H9 (cell line): Measurements from ENCODE around the gene DTX2. TPM values are rescaled to one million over a fixed set of nuclear protein-coding genes. Genes with fewer than 3 reads are reported as not detected.
"Not testable (repeated sequence)": the region's sequence is repeated elsewhere in the genome, so short reads cannot be mapped to it uniquely, and the experiment has no call there.

Experiments used
- DNase-seq: peaks from one replicate; pipeline ENCODE4 v3.0.0-alpha.2; 2017
- H2AFZ ChIP-seq: one replicate; pipeline ENCODE4 v1.6.1; 2013; ENCODE audit warnings: mild to moderate bottlenecking, low read length, control low read depth, moderate library complexity
- H2AK5ac ChIP-seq: 2 replicates; pipeline ENCODE4 v1.6.1; 2013; ENCODE audit warnings: low read length, control low read depth, mixed read lengths; ENCODE audit not compliant: insufficient read length
- H2BK120ac ChIP-seq: one replicate; pipeline ENCODE4 v1.6.1; 2013; ENCODE audit warnings: low read depth, mild to moderate bottlenecking, low read length, control low read depth, inconsistent platforms; ENCODE audit not compliant: poor library complexity, severe bottlenecking
- H2BK12ac ChIP-seq: 2 replicates; pipeline ENCODE4 v1.6.1; 2013; ENCODE audit warnings: low read length, control low read depth, mixed read lengths, low read depth; ENCODE audit not compliant: insufficient read length
- H2BK15ac ChIP-seq: 2 replicates; pipeline ENCODE4 v1.6.1; 2013; ENCODE audit warnings: low read depth, low read length, control low read depth
- H2BK20ac ChIP-seq: one replicate; pipeline ENCODE4 v1.6.1; 2013; ENCODE audit warnings: low read depth, mild to moderate bottlenecking, low read length, control low read depth, inconsistent platforms; ENCODE audit not compliant: poor library complexity, severe bottlenecking
- H2BK5ac ChIP-seq: 2 replicates; pipeline ENCODE4 v1.6.1; 2013; ENCODE audit warnings: low read length, control low read depth, mixed read lengths; ENCODE audit not compliant: insufficient read length
- H3K14ac ChIP-seq: 2 replicates; pipeline ENCODE4 v1.6.1; 2013; ENCODE audit warnings: low read length, control low read depth; ENCODE audit not compliant: insufficient read depth
- H3K18ac ChIP-seq: 2 replicates; pipeline ENCODE4 v1.6.1; 2013; ENCODE audit warnings: low read depth, mild to moderate bottlenecking, mixed read lengths, low read length, control low read depth; ENCODE audit not compliant: insufficient read length
- H3K23ac ChIP-seq: 2 replicates; pipeline ENCODE4 v1.6.1; 2013; ENCODE audit warnings: low read length, control low read depth, mixed read lengths, low read depth; ENCODE audit not compliant: insufficient read length
- H3K23me2 ChIP-seq: 2 replicates; pipeline ENCODE4 v1.6.1; 2013; ENCODE audit warnings: low read depth, mild to moderate bottlenecking, mixed read lengths, low read length, control low read depth; ENCODE audit not compliant: insufficient read length, poor library complexity, severe bottlenecking
- H3K27ac ChIP-seq: 2 replicates; pipeline ENCODE4 v1.5.1; 2013; ENCODE audit warnings: low read length, control low read depth, mixed read lengths, low read depth; ENCODE audit not compliant: insufficient read length
- H3K27me3 ChIP-seq: 2 replicates; pipeline ENCODE4 v1.6.1; 2013; ENCODE audit warnings: low read length, control low read depth, inconsistent platforms; ENCODE audit not compliant: insufficient read depth
- H3K4ac ChIP-seq: 2 replicates; pipeline ENCODE4 v1.6.1; 2013; ENCODE audit warnings: low read depth, mild to moderate bottlenecking, control low read depth, inconsistent platforms, low read length, moderate library complexity
- H3K4me1 ChIP-seq: 2 replicates; pipeline ENCODE4 v1.6.1; 2013; ENCODE audit warnings: low read length, control low read depth, inconsistent platforms; ENCODE audit not compliant: insufficient read depth
- H3K4me2 ChIP-seq: 2 replicates; pipeline ENCODE4 v1.6.1; 2013; ENCODE audit warnings: low read length, control low read depth, mixed read lengths; ENCODE audit not compliant: insufficient read length, insufficient read depth
- H3K56ac ChIP-seq: 2 replicates; pipeline ENCODE4 v1.6.1; 2013; ENCODE audit warnings: low read depth, mild to moderate bottlenecking, mixed read lengths, low read length, control low read depth; ENCODE audit not compliant: insufficient read length
- H3K79me1 ChIP-seq: 2 replicates; pipeline ENCODE4 v1.6.1; 2013; ENCODE audit warnings: low read depth, mild to moderate bottlenecking, moderate library complexity, low read length, control low read depth, inconsistent platforms; ENCODE audit not compliant: insufficient read depth, poor library complexity, severe bottlenecking
- H3K79me2 ChIP-seq: 2 replicates; pipeline ENCODE4 v1.6.1; 2013; ENCODE audit warnings: low read length, control low read depth, inconsistent platforms; ENCODE audit not compliant: insufficient read depth
- H3K9ac ChIP-seq: 2 replicates; pipeline ENCODE4 v1.6.1; 2013; ENCODE audit warnings: low read length, control low read depth, mixed read lengths; ENCODE audit not compliant: insufficient read length; ENCODE audit errors: extremely low read depth
- H3K9me3 ChIP-seq: one replicate; pipeline ENCODE4 v1.6.1; 2013; ENCODE audit warnings: low read depth, low read length, inconsistent platforms; ENCODE audit not compliant: control insufficient read depth
- H3T11ph ChIP-seq: one replicate; pipeline ENCODE4 v1.6.1; 2013; ENCODE audit warnings: mild to moderate bottlenecking, low read length, control low read depth, inconsistent platforms
- H4K20me1 ChIP-seq: one replicate; pipeline ENCODE4 v1.6.1; 2013; ENCODE audit not compliant: control insufficient read depth, insufficient read length, insufficient read depth
- H4K5ac ChIP-seq: 2 replicates; pipeline ENCODE4 v1.6.1; 2013; ENCODE audit warnings: low read depth, mild to moderate bottlenecking, mixed read lengths, low read length, control low read depth; ENCODE audit not compliant: insufficient read length
- H4K8ac ChIP-seq: replicated peaks from 2 replicates; pipeline ENCODE4 v1.6.1; 2013; ENCODE audit warnings: low read length, control low read depth, mixed read lengths, low read depth; ENCODE audit not compliant: insufficient read length
- H4K91ac ChIP-seq: 2 replicates; pipeline ENCODE4 v1.6.1; 2013; ENCODE audit warnings: low read depth, mild to moderate bottlenecking, moderate library complexity, mixed read lengths, low read length, control low read depth; ENCODE audit not compliant: insufficient read length
- H3K27ac Mint-ChIP-seq, 3 experiments: 2 replicates in 2 of 3; 3 replicates in 1 of 3; pipeline ENCODE4 v1.8.0; 2020 to 2021; ENCODE audit warnings: mixed read lengths in 3 of 3, mild to moderate bottlenecking in 1 of 3, moderate library complexity in 1 of 3
- H3K27me3 Mint-ChIP-seq: 2 replicates; pipeline ENCODE4 v1.8.0; 2021; ENCODE audit warnings: low read depth, mild to moderate bottlenecking, moderate library complexity, mixed read lengths
- H3K36me3 Mint-ChIP-seq, 3 experiments: 2 replicates in 2 of 3; 3 replicates in 1 of 3; pipeline ENCODE4 v1.8.0; 2020 to 2021; ENCODE audit warnings: low read depth in 3 of 3, mixed read lengths in 3 of 3; ENCODE audit not compliant: insufficient read depth in 1 of 3
- H3K4me1 Mint-ChIP-seq, 2 experiments: 2 replicates each; pipeline ENCODE4 v1.8.0; 2020; ENCODE audit warnings: mixed read lengths in 2 of 2
- H3K4me3 Mint-ChIP-seq, 2 experiments: 2 replicates in 1 of 2; 3 replicates in 1 of 2; pipeline ENCODE4 v1.8.0; 2020 to 2021; ENCODE audit warnings: mild to moderate bottlenecking in 2 of 2, mixed read lengths in 2 of 2, moderate library complexity in 1 of 2
- H3K9me3 Mint-ChIP-seq, 2 experiments: 2 replicates in 1 of 2; 3 replicates in 1 of 2; pipeline ENCODE4 v1.8.0; 2020; ENCODE audit warnings: mild to moderate bottlenecking in 2 of 2, mixed read lengths in 2 of 2, moderate library complexity in 1 of 2
- CTCF ChIP-seq: fragments of 200-600 bp; sonication (generic); conservative IDR thresholded peaks from 3 replicates; pipeline ENCODE4 v1.8.0; 2021; ENCODE audit warnings: antibody characterized with exemption, mild to moderate bottlenecking
- WGBS: extraction: QIAGEN DNeasy Blood & Tissue Kit; methylation state at CpG from one replicate; pipeline ENCODE4 v1.1.7; 2013; ENCODE audit warnings: missing lambda C conversion rate, low lambda C conversion rate, mixed read lengths; ENCODE audit not compliant: insufficient read length; ENCODE audit errors: extremely low coverage; 5-methylcytosine and 5-hydroxymethylcytosine counted together
- total RNA-seq: library from RNA; stranded (reverse); gene quantifications from 2 replicates; pipeline ENCODE4 v1.2.1, GENCODE V29; 2021

Gene DTX2
- total RNA-seq, 1 experiment from 2014 or later, result 48.8 TPM

- Histone ChIP-seq H3T11ph (no peak within 1 kb of the TSS), H3K9ac (no peak within 1 kb of the TSS), H3K23ac (no peak within 1 kb of the TSS), H3K79me1 (no peaks in the 10 kb centered on the region), H4K5ac (no peak within 1 kb of the TSS), H3K27me3 (no peaks in the 10 kb centered on the region), H2BK15ac (no peak within 1 kb of the TSS), H4K8ac (no peak within 1 kb of the TSS), H3K23me2 (no peaks in the 10 kb centered on the region), H3K4ac (no peak within 1 kb of the TSS), H2BK20ac (no peak within 1 kb of the TSS), H3K18ac (no peak within 1 kb of the TSS), H3K56ac (no peak within 1 kb of the TSS), H2BK12ac (no peak within 1 kb of the TSS), H3K9me3 (no peaks in the 10 kb centered on the region), H3K4me2 (no peak within 1 kb of the TSS), H2BK5ac (no peak within 1 kb of the TSS), H2AK5ac (no peak within 1 kb of the TSS), H4K20me1 (no peaks in the 10 kb centered on the region), H2AFZ (no peak within 1 kb of the TSS), H3K14ac (peak within 1 kb of the TSS; percentile 58; the same call in 1 of the 2 replicates), H2BK120ac (no peak within 1 kb of the TSS), H3K79me2 (no peaks in the 10 kb centered on the region), H3K27ac (no peak within 1 kb of the TSS), H4K91ac (no peak within 1 kb of the TSS), H3K4me1 (peaks cover 3% of the 10 kb centered on the region; the same call in 1 of the 2 replicates)
- Mint-ChIP-seq H3K4me3 (peak within 1 kb of the TSS in 1 of 2 experiments; percentile 59; a peak in 2 of 5 replicates), H3K36me3 (peaks cover 0 to 9% (median 8%) of the 10 kb centered on the region in 3 experiments; a peak in 3 of 7 replicates), H3K9me3 (no peaks in the 10 kb centered on the region), H3K4me1 (peaks cover 4 to 8% of the 10 kb centered on the region in 2 experiments), H3K27ac (peak within 1 kb of the TSS; percentile 63 to 73 (median 63); a peak in 4 of 7 replicates), H3K27me3 (no peaks in the 10 kb centered on the region)
- peak; percentile 73 for DNase-seq
- no peak for TF ChIP-seq CTCF
- no CpG with 5 or more reads among the region's 20 CpGs for WGBS
Observed at GRCh38 chr7:76509931-76510877, 48.7 kb downstream of the DTX2 start, which contains the start of gene UPK3B. Gene UPK3B (plus strand): TSS chr7:76510552. CDS start chr7:76510653, 101 bp downstream.

DNA sequence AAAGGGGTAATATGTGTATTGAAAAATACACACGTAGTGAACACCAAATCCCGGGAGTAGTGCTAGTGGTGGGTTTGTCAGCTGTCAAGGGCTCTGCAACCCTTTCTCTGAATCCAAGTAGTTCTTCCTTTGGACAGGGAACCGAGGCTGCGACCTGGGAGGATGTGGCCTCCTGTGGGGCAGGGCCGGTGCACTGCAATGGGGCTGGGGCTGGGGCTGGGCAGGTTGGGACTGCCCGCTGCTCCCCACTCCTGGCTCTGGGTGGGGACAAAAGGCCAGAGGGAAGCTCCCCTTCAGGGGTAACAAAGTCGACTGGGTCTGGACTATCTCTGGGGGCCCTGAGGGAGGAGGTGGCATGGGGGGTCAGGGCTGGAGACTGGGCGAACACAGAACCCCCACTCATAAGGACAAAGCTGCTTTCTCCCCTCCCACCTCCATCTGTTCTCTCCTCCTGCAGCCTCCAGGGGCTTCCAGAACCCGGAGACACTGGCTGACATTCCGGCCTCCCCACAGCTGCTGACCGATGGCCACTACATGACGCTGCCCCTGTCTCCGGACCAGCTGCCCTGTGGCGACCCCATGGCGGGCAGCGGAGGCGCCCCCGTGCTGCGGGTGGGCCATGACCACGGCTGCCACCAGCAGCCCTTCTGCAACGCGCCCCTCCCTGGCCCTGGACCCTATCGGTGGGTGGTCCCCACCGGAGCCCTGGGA, 49.8 kb downstream of the DTX2 start:
- not testable (repeated sequence) for H3K56ac ChIP-seq, H3K4me1 Mint-ChIP-seq
- WGBS, result no CpG with 5 or more reads among the region's 24 CpGs

More for the DNA sequence above, 49.8 kb downstream of the DTX2 start:
- not testable (repeated sequence) for H3K4me3 Mint-ChIP-seq, H2BK120ac ChIP-seq, H3K27me3 ChIP-seq, H3K4me1 ChIP-seq, H3K4me2 ChIP-seq, H3K27me3 Mint-ChIP-seq, H3K9me3 Mint-ChIP-seq, H4K8ac ChIP-seq, H3K9me3 ChIP-seq, H2AK5ac ChIP-seq, H3T11ph ChIP-seq, H2BK15ac ChIP-seq, H2BK20ac ChIP-seq, H3K27ac Mint-ChIP-seq, H3K79me2 ChIP-seq, H2BK5ac ChIP-seq, H3K9ac ChIP-seq, H4K20me1 ChIP-seq, H3K23me2 ChIP-seq, H3K4ac ChIP-seq, H3K79me1 ChIP-seq, H3K23ac ChIP-seq, H3K27ac ChIP-seq, H3K18ac ChIP-seq, H4K5ac ChIP-seq, H2BK12ac ChIP-seq, H4K91ac ChIP-seq, H2AFZ ChIP-seq, H3K36me3 Mint-ChIP-seq, H3K14ac ChIP-seq
- peak; percentile 19 for DNase-seq
